Panc1 (cell line): ENCODE data around the gene MYRIP. TPM values are rescaled to one million over a fixed set of nuclear protein-coding genes. Genes with fewer than 3 reads are reported as not detected.

Experiments
- ATAC-seq: fragments of 200-7000 bp; cut with Tn5 transposase; 2 replicates; pipeline ENCODE4 v1.9.1; 2020; ENCODE audit warnings: mild to moderate bottlenecking, moderate library complexity
- BruUV-seq: library from RNA; stranded (reverse); fragments of 400-500 nt; replicated peaks from 2 replicates; lab custom pipeline; 2021; lab: Mats Ljungman, UMichigan
- CTCF ChIA-PET: fragments of 300-600 bp; sonication (Branson Sonifier 250); formaldehyde crosslinking; loops from one replicate; lab custom pipeline; 2022; ENCODE audit warnings: antibody characterized with exemption; lab: Charles Lee
- POLR2A ChIA-PET: fragments of 300-600 bp; sonication (Branson Sonifier 250); formaldehyde crosslinking; loops from one replicate; lab custom pipeline; 2022; ENCODE audit warnings: antibody characterized with exemption; lab: Charles Lee
- DNase-seq: peaks from one replicate; pipeline ENCODE4 v3.0.0-alpha.2; 2010; ENCODE audit warnings: low read depth, low spot score
- H3K27ac ChIP-seq: 2 replicates; pipeline ENCODE4 v1.5.1; 2011; ENCODE audit warnings: mild to moderate bottlenecking, low read length, inconsistent platforms
- H3K27me3 ChIP-seq: fragments of 200-500 bp; sonication (Bioruptor generic); 2 replicates; pipeline ENCODE4 v1.6.0; 2014; ENCODE audit warnings: low read length, inconsistent platforms; ENCODE audit not compliant: control insufficient read depth, insufficient read depth
- H3K36me3 ChIP-seq: fragments of 200-500 bp; sonication (Bioruptor generic); 2 replicates; pipeline ENCODE4 v1.5.1; 2014; ENCODE audit warnings: inconsistent platforms, mild to moderate bottlenecking, low read length, moderate library complexity; ENCODE audit not compliant: control insufficient read depth, insufficient read depth
- H3K4me1 ChIP-seq: 2 replicates; pipeline ENCODE4 v1.5.1; 2011; ENCODE audit warnings: inconsistent platforms, mild to moderate bottlenecking, low read length, moderate library complexity; ENCODE audit not compliant: control insufficient read depth, insufficient read depth
- H3K4me3 ChIP-seq, 2 experiments: 2 replicates each; pipeline ENCODE4 v1.5.1; 2011 to 2012; ENCODE audit warnings: low read depth in 2 of 2, low read length in 2 of 2, mild to moderate bottlenecking in 2 of 2, inconsistent platforms in 1 of 2, moderate library complexity in 1 of 2
- H3K9me3 ChIP-seq: fragments of 200-500 bp; sonication (Bioruptor generic); 2 replicates; pipeline ENCODE4 v1.5.1; 2014; ENCODE audit warnings: low read depth, mild to moderate bottlenecking, inconsistent platforms, low read length, moderate library complexity; ENCODE audit not compliant: control insufficient read depth, insufficient read depth
- CTCF ChIP-seq: fragments of 450-650 bp; IDR thresholded peaks from 2 replicates; pipeline ENCODE4 v1.5.1; 2017; ENCODE audit warnings: mild to moderate bottlenecking
- POLR2AphosphoS5 ChIP-seq: IDR thresholded peaks from 2 replicates; pipeline ENCODE4 v1.6.1; 2012; ENCODE audit warnings: mild to moderate bottlenecking, low read depth, low read length, moderate library complexity
- REST ChIP-seq, 2 experiments: IDR thresholded peaks; 2 replicates each; pipeline ENCODE4 v1.6.1; 2011 to 2012; ENCODE audit warnings: low read depth in 2 of 2, control low read depth in 1 of 2, low read length in 1 of 2, mild to moderate bottlenecking in 1 of 2, moderate library complexity in 1 of 2; ENCODE audit not compliant: insufficient read depth in 1 of 2
- SIN3A ChIP-seq: IDR thresholded peaks from 2 replicates; pipeline ENCODE4 v1.6.1; 2012; ENCODE audit warnings: low read depth, mild to moderate bottlenecking, low read length, moderate library complexity, borderline replicate concordance; ENCODE audit not compliant: insufficient read depth
- TCF7L2 ChIP-seq: IDR thresholded peaks from 2 replicates; pipeline ENCODE4 v1.6.1; 2011; ENCODE audit warnings: mild to moderate bottlenecking, low read depth, low read length, inconsistent platforms
- in situ Hi-C: cut with HindIII; loops from 2 replicates; pipeline ENCODE4 v1.10.0; 2016; ENCODE audit warnings: low sequenced_read_pairs, low pct_unique_long_range_greater_than_20kb
- intact Hi-C: fragments of 100-400 bp; cut with micrococcal nuclease; formaldehyde crosslinking; loops from one replicate; pipeline ENCODE4 v1.10.0; 2022; ENCODE audit not compliant: unreplicated experiment
- total RNA-seq: library from RNA; stranded (reverse); gene quantifications from one replicate; pipeline ENCODE4 v1.2.1, GENCODE V29; 2021; ENCODE audit not compliant: unreplicated experiment

Gene MYRIP
- total RNA-seq, 1 experiment from 2014 or later = 0.59 TPM

- ChIA-PET POLR2A (no interaction called here), CTCF (no interaction called here)
- BruUV-seq = no TSS peak
- no peaks in the 10 kb centered on the region for H3K9me3 ChIP-seq
- no peaks in the 10 kb centered on the region for H3K36me3 ChIP-seq
- H3K27ac ChIP-seq = no peak overlapping the region
- no peak overlapping the region for H3K4me3 ChIP-seq
- no peaks in the 10 kb centered on the region for H3K4me1 ChIP-seq
- intact Hi-C loops (loop anchor here (10.0 kb wide), 2 partner anchors 166 to 356 kb away; no protein-coding TSS in a partner anchor), in situ Hi-C loops (no loop called here)
- ATAC-seq (no peak), DNase-seq (no peak)
- TF ChIP-seq REST (IDR thresholded peaks at IDR 0.05; ENCODE audit: insufficient read depth in 1 of 2, low read depth in 2 of 2, low read length in 1 of 2) = no peak
- no peak for TF ChIP-seq CTCF
- TF ChIP-seq POLR2AphosphoS5 = no peak
- TF ChIP-seq TCF7L2 = no peak
- no peak for TF ChIP-seq SIN3A
- H3K27me3 ChIP-seq = no peaks in the 10 kb centered on the region
Observed at GRCh38 chr3:40170395-40170794, 361.0 kb downstream of the MYRIP start.

GRCh38 chr3:40172560-40172959 is 363.2 kb downstream of the MYRIP start:
- in situ Hi-C loops = no loop called here
- no TSS peak for BruUV-seq
- no peak overlapping the region for H3K4me3 ChIP-seq
- ChIA-PET POLR2A (no interaction called here), CTCF (no interaction called here)
- TF ChIP-seq POLR2AphosphoS5 = no peak
- no peaks in the 10 kb centered on the region for H3K9me3 ChIP-seq
- DNase-seq = no peak
- intact Hi-C loops = loop anchor here (10.0 kb wide), 2 partner anchors 168 to 358 kb away; no protein-coding TSS in a partner anchor
- H3K27me3 ChIP-seq = no peaks in the 10 kb centered on the region
- no peaks in the 10 kb centered on the region for H3K36me3 ChIP-seq
- no peak overlapping the region for H3K27ac ChIP-seq
- H3K4me1 ChIP-seq = no peaks in the 10 kb centered on the region
- no peak for ATAC-seq

- no TSS peak for BruUV-seq
- no peaks in the 10 kb centered on the region for H3K9me3 ChIP-seq
- H3K36me3 ChIP-seq = no peaks in the 10 kb centered on the region
- DNase-seq (no peak), ATAC-seq (no peak)
- POLR2A ChIA-PET = no interaction called here
- H3K27me3 ChIP-seq = no peaks in the 10 kb centered on the region
- in situ Hi-C loops = no loop called here
- CTCF ChIA-PET = no interaction called here
- TF ChIP-seq CTCF (no peak), SIN3A (no peak), TCF7L2 (no peak), REST (IDR thresholded peaks at IDR 0.05; ENCODE audit: insufficient read depth in 1 of 2, low read depth in 2 of 2, low read length in 1 of 2) (no peak), POLR2AphosphoS5 (no peak)
- H3K27ac ChIP-seq = no peak overlapping the region
- H3K4me1 ChIP-seq = no peaks in the 10 kb centered on the region
- intact Hi-C loops = loop anchor here (10.0 kb wide), 2 partner anchors 168 to 358 kb away; no protein-coding TSS in a partner anchor
- H3K4me3 ChIP-seq = no peak overlapping the region
Observed at GRCh38 chr3:40173227-40173721, 363.9 kb downstream of the MYRIP start.
